Activated T-helper 2 cell treated with anti-CD3 and anti-CD28 coated beads, Interferon-gamma antibody, Interleukin-2, Interleukin-4, amounts not matched to agents 10 μg/mL and 5 μg/mL and 100 μg/mL, durations not matched to agents 14 hours and 24 hours and 36 hours (primary cell): Measurements from ENCODE around the gene ZNF823. TPM values are rescaled to one million over a fixed set of nuclear protein-coding genes. Genes with fewer than 3 reads are reported as not detected.
"Not testable (repeated sequence)": the region's sequence is repeated elsewhere in the genome, so short reads cannot be mapped to it uniquely, and the experiment has no call there.

Experiments used
- DNase-seq: peaks from one replicate; pipeline ENCODE4 v3.0.0; 2021; ENCODE audit warnings: low spot score
- H3K27ac Mint-ChIP-seq: one replicate; pipeline ENCODE4 v1.8.0; 2021; ENCODE audit warnings: mixed read lengths
- H3K27me3 Mint-ChIP-seq: one replicate; pipeline ENCODE4 v1.8.0; 2021; ENCODE audit warnings: low read depth, mixed read lengths
- H3K36me3 Mint-ChIP-seq: one replicate; pipeline ENCODE4 v1.8.0; 2021; ENCODE audit warnings: low read depth, mixed read lengths
- H3K4me1 Mint-ChIP-seq: one replicate; pipeline ENCODE4 v1.8.0; 2021; ENCODE audit warnings: low read depth, mixed read lengths
- H3K4me3 Mint-ChIP-seq: one replicate; pipeline ENCODE4 v1.8.0; 2021; ENCODE audit warnings: low read depth, mild to moderate bottlenecking, moderate library complexity, mixed read lengths
- H3K9me3 Mint-ChIP-seq: one replicate; pipeline ENCODE4 v1.8.0; 2021; ENCODE audit warnings: mixed read lengths
- intact Hi-C: fragments of 100-400 bp; cut with micrococcal nuclease; formaldehyde crosslinking; loops from one replicate; pipeline ENCODE4 v1.15.1; 2023
- total RNA-seq: library from RNA; stranded (reverse); gene quantifications from 2 replicates; pipeline ENCODE4 v1.2.3, GENCODE V29; 2022

ZNF823 gene
- total RNA-seq, 1 donor from 2014 or later: 3.6 TPM

GRCh38 chr19:11692127-11692790, 46.5 kb downstream of the ZNF823 start:
- H3K36me3 Mint-ChIP-seq: peaks cover 3% of the 10 kb centered on the region
- H3K27me3 Mint-ChIP-seq: peaks cover 14% of the 10 kb centered on the region
- DNase-seq: no peak
- H3K4me3 Mint-ChIP-seq: peak overlapping the region; percentile 18
- H3K4me1 Mint-ChIP-seq: peaks cover 8% of the 10 kb centered on the region
- H3K9me3 Mint-ChIP-seq: peaks cover 32% of the 10 kb centered on the region
- H3K27ac Mint-ChIP-seq: no peak overlapping the region
- intact Hi-C loops: no loop called here

GRCh38 chr19:11685676-11686650, 52.8 kb downstream of the ZNF823 start:
- H3K36me3 Mint-ChIP-seq: peaks cover 15% of the 10 kb centered on the region
- peaks cover 76% of the 10 kb centered on the region for H3K9me3 Mint-ChIP-seq
- no peak overlapping the region for H3K27ac Mint-ChIP-seq
- DNase-seq: no peak
- intact Hi-C loops: no loop called here
- H3K27me3 Mint-ChIP-seq: no peaks in the 10 kb centered on the region
- H3K4me1 Mint-ChIP-seq: peaks cover 8% of the 10 kb centered on the region
- H3K4me3 Mint-ChIP-seq: no peak overlapping the region

GRCh38 chr19:11684987-11685675, 53.6 kb downstream of the ZNF823 start:
- intact Hi-C loops: no loop called here
- Mint-ChIP-seq H3K4me3 (no peak overlapping the region), H3K27me3 (no peaks in the 10 kb centered on the region), H3K4me1 (peaks cover 8% of the 10 kb centered on the region), H3K27ac (no peak overlapping the region), H3K9me3 (peaks cover 84% of the 10 kb centered on the region), H3K36me3 (peaks cover 18% of the 10 kb centered on the region)
- DNase-seq: no peak

GRCh38 chr19:11680689-11681302, 58.0 kb downstream of the ZNF823 start:
- Mint-ChIP-seq H3K4me3 (no peak overlapping the region), H3K27ac (no peak overlapping the region), H3K36me3 (peaks cover 12% of the 10 kb centered on the region), H3K9me3 (peaks cover 73% of the 10 kb centered on the region), H3K27me3 (no peaks in the 10 kb centered on the region), H3K4me1 (peaks cover 1% of the 10 kb centered on the region)
- DNase-seq: no peak
- intact Hi-C loops: no loop called here

GRCh38 chr19:11678504-11678903, 60.2 kb downstream of the ZNF823 start:
- Mint-ChIP-seq H3K36me3 (peaks cover 3% of the 10 kb centered on the region), H3K4me1 (peaks cover 2% of the 10 kb centered on the region), H3K4me3 (no peak overlapping the region), H3K27me3 (no peaks in the 10 kb centered on the region), H3K27ac (no peak overlapping the region), H3K9me3 (peaks cover 55% of the 10 kb centered on the region)
- no peak for DNase-seq
- intact Hi-C loops: no loop called here

GRCh38 chr19:11676661-11677600, 61.8 kb downstream of the ZNF823 start:
- DNase-seq, H3K27me3 Mint-ChIP-seq, H3K4me1 Mint-ChIP-seq, H3K27ac Mint-ChIP-seq, intact Hi-C loops, H3K36me3 Mint-ChIP-seq, H3K4me3 Mint-ChIP-seq: not testable (repeated sequence)
- peaks cover 44% of the 10 kb centered on the region for H3K9me3 Mint-ChIP-seq

- Mint-ChIP-seq H3K4me3 (no peak overlapping the region), H3K27me3 (no peaks in the 10 kb centered on the region), H3K4me1 (peaks cover 2% of the 10 kb centered on the region), H3K9me3 (peaks cover 36% of the 10 kb centered on the region), H3K36me3 (peaks cover 3% of the 10 kb centered on the region), H3K27ac (no peak overlapping the region)
- intact Hi-C loops: no loop called here
- DNase-seq: no peak
Measured at GRCh38 chr19:11675569-11675968, 63.2 kb downstream of the ZNF823 start.

- Mint-ChIP-seq H3K9me3 (peaks cover 32% of the 10 kb centered on the region), H3K36me3 (no peaks in the 10 kb centered on the region), H3K27ac (no peak overlapping the region), H3K27me3 (no peaks in the 10 kb centered on the region), H3K4me1 (peaks cover 2% of the 10 kb centered on the region), H3K4me3 (no peak overlapping the region)
- intact Hi-C loops: no loop called here
- DNase-seq: no peak
Measured at GRCh38 chr19:11674067-11674492, 64.7 kb downstream of the ZNF823 start.

GRCh38 chr19:11673608-11674041, 65.1 kb downstream of the ZNF823 start:
- Mint-ChIP-seq H3K4me3 (no peak overlapping the region), H3K9me3 (peaks cover 30% of the 10 kb centered on the region), H3K27me3 (no peaks in the 10 kb centered on the region), H3K36me3 (no peaks in the 10 kb centered on the region), H3K27ac (no peak overlapping the region), H3K4me1 (peaks cover 2% of the 10 kb centered on the region)
- DNase-seq: no peak
- intact Hi-C loops: no loop called here
